GM18870 (cell line): ENCODE measurements around the gene AQP2.
A peak's percentile ranks its signal among the peaks of the same experiment; 100 is the strongest.

Source experiments
- ATAC-seq: cut with Tn5 transposase; IDR thresholded peaks from one replicate; pipeline ENCODE4 v1.9.1; 2021; ENCODE audit warnings: moderate library complexity; ENCODE audit not compliant: unreplicated experiment

AQP2 gene

DNA sequence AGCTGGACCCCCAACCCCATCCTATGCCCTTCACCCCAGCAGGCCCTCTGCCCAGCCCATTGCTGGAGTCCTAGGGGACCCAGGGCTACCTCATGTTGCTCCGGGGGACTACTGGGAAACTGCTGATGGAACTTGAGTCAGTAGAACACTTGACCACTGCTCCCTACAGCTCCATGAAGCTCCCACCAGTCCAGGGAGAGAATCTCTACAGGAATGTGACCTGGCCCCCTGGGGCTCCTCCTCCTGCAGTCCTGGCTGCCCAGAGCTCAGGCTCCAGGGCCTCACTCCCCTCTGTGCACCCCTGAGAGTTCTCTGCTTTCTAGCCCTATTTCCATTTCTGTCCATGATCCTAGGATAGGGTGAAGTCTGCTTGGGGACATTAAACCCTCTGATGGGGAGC lies 10.8 kb upstream of the AQP2 start:
- ATAC-seq = no peak

DNA sequence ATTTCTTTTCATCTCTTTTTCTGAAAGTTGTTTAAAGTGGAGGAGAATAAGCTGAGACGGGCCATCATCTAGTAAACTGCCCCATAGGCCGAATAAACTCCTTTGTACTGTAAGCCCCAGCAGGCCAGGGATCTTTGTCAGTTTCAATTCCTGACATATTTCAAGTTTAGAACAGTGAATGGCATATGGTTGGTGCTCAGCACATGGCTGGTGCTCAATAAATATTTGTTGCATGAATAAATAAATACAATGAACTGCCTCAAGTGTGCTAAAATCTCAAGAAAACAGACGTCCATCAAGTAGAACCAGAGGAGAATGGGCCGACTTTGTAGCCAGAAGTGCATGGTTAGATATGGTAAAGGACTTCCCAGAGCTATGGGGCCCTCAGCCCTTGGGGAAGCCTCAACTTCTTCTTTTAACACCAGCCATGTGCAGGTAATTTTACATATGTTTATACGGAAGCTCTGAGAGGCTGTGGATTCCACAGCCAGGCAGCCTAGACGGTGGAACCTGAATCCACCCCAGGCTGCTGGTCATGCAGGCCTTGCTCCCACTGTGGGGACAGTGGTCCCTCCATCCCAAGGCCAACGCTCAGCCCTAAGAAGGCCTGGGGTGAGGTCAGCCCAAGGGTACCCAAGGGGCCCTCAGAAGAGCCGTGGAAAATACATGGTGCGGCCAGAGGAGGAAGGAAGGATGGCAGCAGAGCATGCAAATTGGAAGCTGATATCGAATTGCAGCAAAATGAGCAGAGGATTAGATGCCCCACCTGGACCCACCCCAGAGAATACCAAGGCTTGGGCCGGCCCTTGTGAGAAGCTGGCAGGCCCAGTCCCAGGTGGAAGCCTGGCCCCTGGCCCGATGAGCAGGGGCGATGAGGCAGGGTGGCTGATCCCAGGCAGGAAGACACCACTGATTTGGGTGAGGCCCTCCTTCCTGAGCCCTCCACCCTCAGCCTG lies 8.7 kb upstream of the AQP2 start:
- ATAC-seq = no peak

- ATAC-seq = no peak
Observed at GRCh38 chr12:49942512-49942893, 8.0 kb upstream of the AQP2 start.

GRCh38 chr12:49942921-49943624 lies 7.5 kb upstream of the AQP2 start:
- no peak for ATAC-seq

DNA sequence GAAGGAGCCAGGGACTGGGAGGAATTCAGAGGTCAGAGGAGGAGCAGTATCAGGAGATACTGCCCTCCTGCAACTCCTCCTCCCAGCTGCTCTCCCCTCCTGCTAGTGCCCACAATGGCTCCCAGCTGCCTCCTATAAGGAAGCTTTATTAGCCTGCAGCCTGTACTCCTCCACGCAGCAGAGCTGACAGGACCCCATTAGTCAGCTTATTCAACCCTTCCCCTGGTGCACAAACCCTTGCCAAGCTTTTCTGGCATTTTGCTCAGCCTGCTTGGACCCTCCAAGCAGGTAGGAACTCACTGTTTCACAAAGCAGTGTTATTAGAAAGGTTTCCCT lies 6.9 kb upstream of the AQP2 start:
- ATAC-seq = no peak

DNA sequence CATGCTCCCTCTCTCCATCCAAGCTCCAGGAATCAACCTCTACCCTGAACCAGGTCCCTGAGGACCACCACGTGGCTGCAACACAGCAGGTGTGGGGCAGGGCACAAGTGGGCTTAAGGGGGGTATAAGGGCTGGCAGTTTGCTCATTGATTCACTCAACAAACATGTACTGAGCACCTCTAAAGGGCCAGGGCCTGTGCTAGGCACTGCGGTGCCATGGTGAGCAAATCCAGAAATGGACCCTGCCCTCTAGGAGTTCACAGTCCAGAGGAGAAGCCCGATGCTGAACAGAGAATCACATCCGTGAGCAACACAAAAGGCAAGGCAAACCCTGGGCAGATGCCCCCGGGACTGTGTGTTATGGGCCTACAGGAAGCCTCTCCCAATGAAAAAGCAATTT lies 6.5 kb upstream of the AQP2 start:
- no peak for ATAC-seq

DNA sequence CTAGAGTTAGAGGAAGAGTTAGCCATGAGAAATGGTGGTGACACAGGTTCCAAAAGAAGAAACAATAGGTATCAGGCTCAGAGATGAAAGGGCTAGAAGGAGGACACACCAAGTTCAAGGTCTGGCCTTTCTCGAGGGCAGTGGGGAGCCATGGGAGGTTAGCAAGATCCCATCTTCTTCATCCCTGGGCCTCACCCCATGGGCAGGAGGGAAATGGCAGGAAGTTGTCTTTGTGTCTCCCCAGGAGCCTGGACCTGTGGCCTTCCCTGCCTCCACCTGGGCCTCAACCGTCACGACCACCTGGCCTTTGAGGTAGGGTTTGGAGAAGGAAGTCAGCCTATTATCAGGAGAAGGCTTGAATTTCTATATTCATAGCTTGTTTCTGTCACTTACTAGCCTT lies 5.8 kb upstream of the AQP2 start:
- ATAC-seq = no peak

DNA sequence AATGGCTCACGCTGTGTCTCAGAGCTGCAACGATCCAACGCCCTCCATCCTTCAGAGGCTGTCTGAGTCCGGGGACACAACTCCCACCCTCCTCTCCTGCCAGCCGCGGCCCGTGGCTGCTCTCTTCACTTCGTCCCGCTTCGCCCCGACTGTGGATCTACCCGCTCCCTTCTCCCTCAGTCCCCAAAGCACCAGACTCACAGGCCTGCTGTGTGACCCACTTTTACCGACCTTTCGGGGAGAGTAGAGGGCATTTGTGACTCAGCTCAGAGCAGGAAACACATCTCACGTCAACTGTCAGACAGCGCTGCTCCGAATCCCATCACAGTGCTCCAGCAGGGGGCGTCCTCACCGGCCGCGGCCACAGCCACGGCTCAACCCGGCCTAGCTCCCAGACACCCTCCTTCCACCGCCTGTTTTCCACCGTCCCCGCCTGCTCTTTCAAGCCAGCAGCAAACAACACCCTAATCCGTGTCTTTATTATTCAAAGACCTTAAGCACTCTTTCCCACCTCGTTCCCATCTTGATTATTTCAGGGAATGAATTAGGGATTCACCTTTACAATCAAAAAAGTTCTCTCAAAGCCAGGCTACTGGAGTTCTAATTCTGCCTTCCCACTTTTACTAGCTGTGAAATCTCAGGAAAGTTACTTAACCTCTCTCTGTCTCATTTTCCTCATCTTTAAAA lies 5.0 kb upstream of the AQP2 start:
- peak; percentile 58 for ATAC-seq

DNA sequence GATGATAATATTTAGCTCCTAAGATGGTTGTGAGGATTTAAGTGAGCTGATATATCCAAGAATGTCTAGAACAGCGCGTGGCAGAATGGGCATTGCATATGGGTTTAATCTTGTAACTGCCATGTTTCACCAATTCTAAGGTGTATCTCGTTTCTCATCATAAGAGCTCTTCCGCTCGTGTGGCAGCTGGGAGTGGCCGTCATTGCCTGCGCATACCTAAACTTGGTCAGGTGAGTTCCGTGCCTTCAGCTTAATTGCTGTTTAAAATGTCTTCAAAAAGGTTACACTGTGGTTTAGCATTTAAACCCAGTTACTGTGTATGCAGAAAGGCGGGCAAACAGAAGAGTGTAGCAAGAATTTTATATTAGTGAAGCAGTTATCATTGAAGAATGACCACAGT lies 4.5 kb upstream of the AQP2 start:
- ATAC-seq = no peak

GRCh38 chr12:49946497-49946896 lies 4.0 kb upstream of the AQP2 start:
- ATAC-seq = no peak

- ATAC-seq = no peak
Observed at GRCh38 chr12:49947593-49948226, 2.8 kb upstream of the AQP2 start.

DNA sequence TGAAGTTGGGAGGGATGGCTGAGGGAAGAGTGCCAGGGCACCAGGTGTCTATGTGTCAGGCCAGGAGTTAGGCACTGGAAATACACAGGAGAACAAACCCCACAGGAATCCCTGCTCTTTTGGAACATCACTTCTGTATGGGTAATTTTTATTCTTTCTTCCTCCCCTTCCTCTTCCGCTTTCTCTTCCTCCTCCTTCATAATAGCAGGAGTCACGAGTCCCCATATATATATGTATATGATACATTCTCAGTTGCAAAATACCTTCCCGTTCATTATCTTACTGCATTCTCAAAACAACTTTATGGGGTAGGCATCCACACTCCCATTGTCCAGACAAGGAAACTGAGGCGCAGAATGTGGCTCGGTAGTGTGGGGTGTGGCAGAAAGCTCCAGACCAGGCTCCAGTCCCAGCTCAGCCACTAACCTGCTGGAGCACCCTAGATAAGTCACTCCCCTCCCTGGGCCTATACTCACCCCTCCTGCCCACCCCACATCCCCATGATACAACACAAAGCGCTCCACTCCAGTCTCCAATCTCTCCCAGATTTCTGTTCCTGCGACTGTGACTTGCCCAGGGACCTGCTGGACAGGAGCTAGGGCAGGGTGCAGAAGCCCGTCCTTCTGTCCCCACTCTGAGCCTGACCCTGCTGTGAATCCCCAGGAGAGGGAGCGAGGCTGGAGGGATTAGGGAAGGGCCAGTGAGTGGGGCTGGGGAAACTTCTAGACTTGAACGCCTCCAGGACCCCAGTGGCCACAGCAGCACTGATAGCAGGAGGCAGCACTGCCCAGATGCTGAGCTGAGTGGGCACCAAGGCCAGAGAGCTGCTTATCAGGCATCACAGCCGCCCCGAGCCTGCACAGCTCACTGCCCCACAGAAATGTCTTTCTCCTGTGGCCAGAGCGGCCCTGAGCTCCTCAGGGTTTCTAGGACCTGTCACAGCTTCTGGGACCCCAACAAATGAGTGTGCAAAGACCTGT lies 1.4 kb upstream of the AQP2 start:
- no peak for ATAC-seq

DNA sequence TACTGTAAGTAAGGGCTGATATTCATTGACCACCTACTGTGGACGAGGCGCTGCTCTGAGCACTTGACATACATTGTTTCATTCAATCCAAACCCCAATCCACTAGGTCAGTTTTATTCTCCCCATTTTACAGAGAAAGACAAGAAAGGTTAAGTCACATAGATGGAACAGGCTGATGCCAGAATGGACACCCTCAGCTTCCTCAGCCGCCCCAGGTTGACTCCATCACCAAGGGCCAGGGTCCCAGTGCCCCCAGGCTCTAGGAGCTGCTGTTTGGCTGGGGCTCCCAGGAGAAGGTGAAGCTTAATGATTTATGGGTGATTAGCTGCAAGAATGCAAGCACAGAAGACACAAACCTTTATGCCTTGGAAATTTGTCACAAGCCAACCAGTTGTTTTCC lies 671 bp upstream of the AQP2 start:
- ATAC-seq = no peak

GRCh38 chr12:49951411-49952240 lies 1.1 kb downstream of the AQP2 start:
- ATAC-seq = no peak

- ATAC-seq = no peak
Observed at GRCh38 chr12:49952391-49953055, 2.0 kb downstream of the AQP2 start.

GRCh38 chr12:49953151-49953550 lies 2.6 kb downstream of the AQP2 start:
- ATAC-seq = no peak

GRCh38 chr12:49953961-49954846 lies 3.7 kb downstream of the AQP2 start:
- ATAC-seq = no peak
